ENCODE data around the gene SNX32. TPM values are rescaled to one million over a fixed set of nuclear protein-coding genes. Genes with fewer than 3 reads are reported as not detected.

SNX32 gene
- total and polyA plus RNA-seq, 2 of the 13 experiments (the other 11 are each of a cell fraction or from before 2014, with no cell fraction given) = 0.09 to 0.34 TPM

DNA sequence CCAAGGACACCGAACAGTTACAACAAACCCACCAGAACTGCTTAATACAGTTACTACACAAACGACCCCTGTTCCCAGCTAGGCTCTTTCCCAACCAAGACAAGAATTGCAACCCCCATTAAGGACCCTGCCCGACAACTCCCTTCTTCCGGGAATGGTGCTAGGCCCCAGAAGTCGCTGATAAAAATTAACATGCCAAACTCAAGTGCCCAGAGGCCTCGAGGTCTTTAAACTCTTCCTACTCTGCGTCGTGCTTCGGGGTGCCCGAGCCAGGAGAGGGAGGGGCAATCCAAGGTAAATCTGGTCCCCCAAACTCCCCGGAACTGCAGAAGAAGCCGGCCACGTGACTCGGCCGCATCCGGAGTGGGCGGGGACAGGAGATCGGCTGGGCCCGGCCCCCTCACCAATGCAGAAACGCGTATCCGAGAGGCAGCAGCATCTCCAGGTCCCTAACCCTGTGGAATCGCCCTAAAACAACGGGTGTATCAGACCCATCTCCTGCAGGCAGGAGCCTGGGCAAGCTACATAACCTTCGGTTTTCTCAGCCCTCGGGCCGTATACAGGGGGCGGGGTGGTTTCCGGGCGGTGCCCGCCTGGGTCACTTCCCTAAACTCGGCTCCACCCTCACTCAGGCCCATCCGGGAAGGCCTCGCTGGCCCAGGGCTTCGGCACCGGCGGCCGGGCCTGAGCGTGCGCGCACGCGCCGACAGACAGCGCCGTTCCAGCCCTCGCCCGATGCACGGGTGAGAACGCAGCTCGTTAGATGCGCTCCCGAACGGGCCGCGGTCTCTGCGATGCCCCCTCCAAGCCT lies 23.1 kb downstream of the SNX32 start (continued):
- peak; percentile 37; the same call in 1 of the 2 replicates for TF ChIP-seq SP5 (CRISPR knock-in tag; IDR thresholded peaks at IDR 0.05; ENCODE audit: borderline replicate concordance, low read depth)
- no peak; the same call in 1 of the 2 replicates for TF ChIP-seq ZSCAN21 (CRISPR knock-in tag; IDR thresholded peaks at IDR 0.05; ENCODE audit: borderline replicate concordance)
- no peak for TF ChIP-seq MTF2 (CRISPR knock-in tag; IDR thresholded peaks at IDR 0.05; ENCODE audit: borderline replicate concordance)
- peak; percentile 41; the same call in 1 of the 2 replicates for TF ChIP-seq MXD4 (CRISPR knock-in tag; IDR thresholded peaks at IDR 0.05)
- TF ChIP-seq KLF12 (CRISPR knock-in tag; IDR thresholded peaks at IDR 0.05; ENCODE audit: borderline replicate concordance) = 0 out of 2 replicates have a peak, but pooled peaks have one; percentile 15
- peak; percentile 25; the same call in 1 of the 2 replicates for TF ChIP-seq TGIF2 (CRISPR knock-in tag; IDR thresholded peaks at IDR 0.05)
- TF ChIP-seq CCAR2 (optimal IDR thresholded peaks at IDR 0.05; ENCODE audit: low read depth, low read length) = no peak
- peak; percentile 58; the same call in 1 of the 2 replicates for TF ChIP-seq ZNF782 (CRISPR knock-in tag; IDR thresholded peaks at IDR 0.05; ENCODE audit: borderline replicate concordance)
- no peak for TF ChIP-seq ATM (IDR thresholded peaks at IDR 0.05; ENCODE audit: borderline replicate concordance)
- TF ChIP-seq, protein P1, sequence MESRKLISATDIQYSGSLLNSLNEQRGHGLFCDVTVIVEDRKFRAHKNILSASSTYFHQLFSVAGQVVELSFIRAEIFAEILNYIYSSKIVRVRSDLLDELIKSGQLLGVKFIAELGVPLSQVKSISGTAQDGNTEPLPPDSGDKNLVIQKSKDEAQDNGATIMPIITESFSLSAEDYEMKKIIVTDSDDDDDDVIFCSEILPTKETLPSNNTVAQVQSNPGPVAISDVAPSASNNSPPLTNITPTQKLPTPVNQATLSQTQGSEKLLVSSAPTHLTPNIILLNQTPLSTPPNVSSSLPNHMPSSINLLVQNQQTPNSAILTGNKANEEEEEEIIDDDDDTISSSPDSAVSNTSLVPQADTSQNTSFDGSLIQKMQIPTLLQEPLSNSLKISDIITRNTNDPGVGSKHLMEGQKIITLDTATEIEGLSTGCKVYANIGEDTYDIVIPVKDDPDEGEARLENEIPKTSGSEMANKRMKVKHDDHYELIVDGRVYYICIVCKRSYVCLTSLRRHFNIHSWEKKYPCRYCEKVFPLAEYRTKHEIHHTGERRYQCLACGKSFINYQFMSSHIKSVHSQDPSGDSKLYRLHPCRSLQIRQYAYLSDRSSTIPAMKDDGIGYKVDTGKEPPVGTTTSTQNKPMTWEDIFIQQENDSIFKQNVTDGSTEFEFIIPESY (CRISPR knock-in tag; IDR thresholded peaks at IDR 0.05) = no peak; the same call in 1 of the 2 replicates
- no peak for TF ChIP-seq SMAD1 (CRISPR knock-in tag; IDR thresholded peaks at IDR 0.05; ENCODE audit: borderline replicate concordance, low read depth)
- TF ChIP-seq MED1 (CRISPR knock-in tag; IDR thresholded peaks at IDR 0.05) = peak; percentile 36
- peak; percentile 58; the same call in 1 of the 2 replicates for TF ChIP-seq ZNF317 (CRISPR knock-in tag; IDR thresholded peaks at IDR 0.05)
- peak; percentile 73; the same call in 1 of the 2 replicates for TF ChIP-seq ZNF296 (CRISPR knock-in tag; conservative IDR thresholded peaks at IDR 0.05)
- TF ChIP-seq ZBTB8A (CRISPR knock-in tag; IDR thresholded peaks at IDR 0.05; ENCODE audit: borderline replicate concordance, low read depth) = no peak
- TF ChIP-seq MIER2 (CRISPR knock-in tag; IDR thresholded peaks at IDR 0.05) = no peak
- peak; percentile 25; the same call in 1 of the 2 replicates for TF ChIP-seq BRCA1 (CRISPR knock-in tag; IDR thresholded peaks at IDR 0.05)
- TF ChIP-seq FOXP1 (IDR thresholded peaks at IDR 0.05) = no peak
- TF ChIP-seq FOXP1 (CRISPR knock-in tag; IDR thresholded peaks at IDR 0.05) = no peak
- no peak for TF ChIP-seq ZNF7 (CRISPR knock-in tag; IDR thresholded peaks at IDR 0.05)
- no peak for TF ChIP-seq TAF15 (IDR thresholded peaks at IDR 0.05; ENCODE audit: low read depth, low read length, poor library complexity, severe bottlenecking)
- TF ChIP-seq, protein P2, sequence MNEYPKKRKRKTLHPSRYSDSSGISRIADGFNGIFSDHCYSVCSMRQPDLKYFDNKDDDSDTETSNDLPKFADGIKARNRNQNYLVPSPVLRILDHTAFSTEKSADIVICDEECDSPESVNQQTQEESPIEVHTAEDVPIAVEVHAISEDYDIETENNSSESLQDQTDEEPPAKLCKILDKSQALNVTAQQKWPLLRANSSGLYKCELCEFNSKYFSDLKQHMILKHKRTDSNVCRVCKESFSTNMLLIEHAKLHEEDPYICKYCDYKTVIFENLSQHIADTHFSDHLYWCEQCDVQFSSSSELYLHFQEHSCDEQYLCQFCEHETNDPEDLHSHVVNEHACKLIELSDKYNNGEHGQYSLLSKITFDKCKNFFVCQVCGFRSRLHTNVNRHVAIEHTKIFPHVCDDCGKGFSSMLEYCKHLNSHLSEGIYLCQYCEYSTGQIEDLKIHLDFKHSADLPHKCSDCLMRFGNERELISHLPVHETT (CRISPR knock-in tag; conservative IDR thresholded peaks at IDR 0.05) = no peak
- TF ChIP-seq, protein P3, sequence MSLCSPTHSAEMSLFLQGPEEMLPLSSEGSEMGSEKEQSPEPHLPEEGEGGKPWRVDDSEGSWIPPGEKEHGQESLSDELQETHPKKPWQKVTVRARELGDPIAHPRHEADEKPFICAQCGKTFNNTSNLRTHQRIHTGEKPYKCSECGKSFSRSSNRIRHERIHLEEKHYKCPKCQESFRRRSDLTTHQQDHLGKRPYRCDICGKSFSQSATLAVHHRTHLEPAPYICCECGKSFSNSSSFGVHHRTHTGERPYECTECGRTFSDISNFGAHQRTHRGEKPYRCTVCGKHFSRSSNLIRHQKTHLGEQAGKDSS (CRISPR knock-in tag; IDR thresholded peaks at IDR 0.05; ENCODE audit: borderline replicate concordance, low read depth) = no peak
- TF ChIP-seq, protein P4, sequence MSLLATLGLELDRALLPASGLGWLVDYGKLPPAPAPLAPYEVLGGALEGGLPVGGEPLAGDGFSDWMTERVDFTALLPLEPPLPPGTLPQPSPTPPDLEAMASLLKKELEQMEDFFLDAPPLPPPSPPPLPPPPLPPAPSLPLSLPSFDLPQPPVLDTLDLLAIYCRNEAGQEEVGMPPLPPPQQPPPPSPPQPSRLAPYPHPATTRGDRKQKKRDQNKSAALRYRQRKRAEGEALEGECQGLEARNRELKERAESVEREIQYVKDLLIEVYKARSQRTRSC (CRISPR knock-in tag; IDR thresholded peaks at IDR 0.05; ENCODE audit: low read depth) = no peak
- TF ChIP-seq, protein P5, sequence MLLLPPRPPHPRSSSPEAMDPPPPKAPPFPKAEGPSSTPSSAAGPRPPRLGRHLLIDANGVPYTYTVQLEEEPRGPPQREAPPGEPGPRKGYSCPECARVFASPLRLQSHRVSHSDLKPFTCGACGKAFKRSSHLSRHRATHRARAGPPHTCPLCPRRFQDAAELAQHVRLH (CRISPR knock-in tag; IDR thresholded peaks at IDR 0.05; ENCODE audit: borderline replicate concordance, low read depth) = peak; percentile 65; the same call in 1 of the 2 replicates
- TF ChIP-seq DPF2 (CRISPR knock-in tag; IDR thresholded peaks at IDR 0.05; ENCODE audit: borderline replicate concordance, low read depth) = no peak
